HS-27A (cell line): Measurements from ENCODE around the gene CLMP.
A peak's percentile ranks its signal among the peaks of the same experiment; 100 is the strongest.

Source experiments
- DNase-seq: peaks from one replicate; pipeline ENCODE4 v3.0.0-alpha.2; 2012; ENCODE audit warnings: low read depth, missing footprints

CLMP gene

DNA sequence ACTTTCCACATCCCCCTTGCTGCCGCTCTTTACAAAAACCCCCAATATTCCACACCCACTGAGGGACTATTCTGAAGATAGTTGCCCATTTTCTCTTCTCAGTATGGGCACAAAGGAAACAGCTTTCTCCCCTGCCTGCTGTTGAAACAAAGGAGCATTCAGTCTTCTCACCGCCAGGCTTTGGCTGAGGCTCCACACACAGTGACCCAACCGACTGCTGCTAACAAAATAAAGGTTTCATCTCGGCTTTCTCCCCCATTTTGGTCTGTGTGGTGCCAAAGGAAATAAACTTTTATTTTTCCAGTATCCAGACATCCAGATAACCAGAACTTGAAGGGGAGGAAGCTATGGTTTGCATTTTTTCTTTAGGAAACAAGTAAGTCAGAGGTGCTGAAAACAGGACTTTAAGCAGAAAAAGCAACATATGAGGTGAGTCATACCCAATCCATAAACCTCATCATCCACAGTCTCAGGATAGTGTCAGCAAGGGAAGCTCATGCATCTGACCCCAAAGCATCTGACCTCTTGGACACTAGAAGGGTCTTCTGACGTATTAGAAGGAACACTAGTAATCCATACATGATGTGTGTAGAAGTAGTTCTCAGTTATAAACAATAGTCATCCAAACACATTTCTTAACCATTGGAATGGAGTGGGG is 6.4 kb downstream of the CLMP start:
- no peak for DNase-seq

GRCh38 chr11:123187665-123188507 is 7.2 kb downstream of the CLMP start:
- no peak for DNase-seq

DNA sequence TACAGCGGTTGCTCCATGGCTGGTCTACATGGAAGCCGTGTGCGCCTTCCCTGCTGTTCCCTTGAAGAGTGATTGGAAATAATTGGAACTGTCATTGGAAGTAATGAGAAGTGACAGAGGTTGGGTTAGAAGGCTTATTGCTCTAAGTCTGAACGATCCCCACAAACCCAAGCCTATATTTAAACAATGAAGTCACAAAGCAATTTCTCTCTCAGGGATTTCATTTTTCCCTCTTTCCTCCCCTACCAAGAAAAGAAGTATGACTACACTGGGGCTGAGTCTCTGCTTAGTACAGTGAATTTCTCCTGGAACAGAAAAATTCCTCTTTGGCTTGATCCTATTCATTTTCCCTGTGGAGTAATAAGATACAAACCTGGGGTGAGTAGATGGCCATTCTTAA is 7.8 kb downstream of the CLMP start:
- no peak for DNase-seq

DNA sequence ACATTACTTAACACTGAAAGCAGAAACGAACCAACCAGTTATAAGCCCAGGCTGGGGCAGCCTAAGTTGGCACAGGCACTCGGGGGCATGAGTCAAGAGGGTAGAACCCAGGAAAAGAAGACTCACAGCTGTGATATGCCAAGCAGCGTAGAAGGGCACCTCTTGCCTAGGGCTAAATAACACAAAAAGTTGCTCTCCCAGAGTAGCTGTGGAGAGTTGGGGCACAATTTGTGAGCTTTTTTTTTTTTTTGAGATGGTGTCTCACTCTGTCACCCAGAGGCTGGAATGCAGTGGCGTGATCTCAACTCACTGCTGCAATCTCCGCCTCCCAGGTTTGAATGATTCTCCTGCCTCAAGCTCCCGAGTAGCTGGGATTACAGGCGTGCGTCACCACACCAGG is 8.8 kb downstream of the CLMP start:
- no peak for DNase-seq

DNA sequence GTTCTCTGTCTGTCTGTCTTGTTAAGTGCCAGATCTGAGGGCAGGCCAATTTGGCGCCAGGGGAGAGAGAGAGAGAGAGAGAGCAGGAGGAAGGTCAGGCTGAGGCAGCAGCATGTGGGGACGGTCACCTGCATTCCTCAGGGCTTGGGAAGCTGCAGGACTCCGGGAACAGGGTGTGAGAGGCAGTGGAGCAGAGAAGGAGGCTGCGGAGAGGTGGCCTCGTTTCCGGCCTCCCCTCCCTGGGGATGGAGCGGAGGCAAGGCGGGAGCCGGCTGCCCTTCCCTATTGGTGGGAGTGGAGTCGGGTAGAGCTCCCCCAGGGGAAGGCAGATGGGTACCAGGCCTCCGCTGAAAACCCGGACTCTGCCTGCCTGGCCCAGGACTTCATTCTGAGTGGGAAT is 9.7 kb downstream of the CLMP start:
- no peak for DNase-seq

GRCh38 chr11:123184531-123184930 is 10.5 kb downstream of the CLMP start:
- no peak for DNase-seq

GRCh38 chr11:123183391-123184099 is 11.5 kb downstream of the CLMP start:
- DNase-seq: no peak

DNA sequence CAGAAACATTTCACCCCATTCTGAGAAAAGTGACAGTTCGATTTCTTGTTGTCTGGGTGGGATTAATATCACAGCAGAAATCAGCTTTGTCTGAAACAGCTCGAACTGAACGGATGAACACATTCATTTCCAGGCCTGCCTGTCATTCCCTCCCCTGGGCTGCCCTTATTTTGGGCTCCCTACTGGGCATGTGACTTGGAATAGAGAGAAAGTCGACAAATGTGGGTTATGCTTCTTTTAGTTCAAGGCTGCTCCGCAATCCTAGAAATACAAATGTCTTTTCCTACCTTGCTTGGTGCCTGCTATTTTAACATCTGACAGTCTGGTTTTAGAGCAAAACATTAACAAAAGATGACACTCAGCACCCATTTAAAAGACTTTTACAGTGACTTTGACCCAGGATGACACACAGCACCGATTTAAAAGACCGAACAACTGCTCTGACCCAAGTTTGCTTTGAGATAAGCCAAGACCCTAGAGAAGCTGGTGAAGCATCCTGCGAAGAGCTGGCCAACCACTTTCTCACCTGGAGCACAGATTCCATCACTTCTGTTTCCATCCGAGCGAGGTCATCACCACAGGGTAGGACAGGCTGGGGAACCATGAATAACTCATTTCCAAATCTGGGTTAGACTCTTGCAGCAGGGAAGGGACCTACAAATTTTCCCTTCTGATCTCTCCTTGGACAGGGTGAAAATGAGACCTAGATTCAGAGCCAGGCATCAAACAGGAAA is 13.1 kb downstream of the CLMP start:
- DNase-seq: no peak

GRCh38 chr11:123181075-123181474 is 14.0 kb downstream of the CLMP start:
- no peak for DNase-seq

- DNase-seq: no peak
Observed at GRCh38 chr11:123180574-123180973, 14.5 kb downstream of the CLMP start.

- DNase-seq: no peak
Observed at GRCh38 chr11:123180166-123180565, 14.9 kb downstream of the CLMP start.

DNA sequence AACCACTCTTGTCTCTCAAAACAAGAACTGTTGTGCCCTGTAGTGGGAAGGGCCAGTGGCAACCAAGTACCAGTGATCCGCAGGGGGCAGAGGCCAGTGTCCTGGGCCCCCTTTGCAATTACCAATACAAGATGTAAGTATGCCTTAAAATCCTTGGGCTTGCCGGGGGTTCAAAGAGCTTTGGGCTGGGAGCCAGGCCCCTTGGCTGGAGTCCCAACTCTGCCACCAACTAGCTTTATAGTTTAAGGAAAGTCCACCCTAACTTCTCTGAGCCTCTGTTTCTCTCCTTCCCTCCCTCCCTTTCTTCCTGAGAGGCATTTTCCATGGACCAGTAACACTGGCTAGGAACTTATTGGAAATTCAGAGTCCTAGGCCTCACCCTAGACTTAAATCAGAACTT is 15.5 kb downstream of the CLMP start:
- DNase-seq: no peak

GRCh38 chr11:123178186-123178585 is 16.9 kb downstream of the CLMP start:
- no peak for DNase-seq

- no peak for DNase-seq
Observed at GRCh38 chr11:123176785-123177184, 18.3 kb downstream of the CLMP start.

GRCh38 chr11:123174196-123175183 is 20.6 kb downstream of the CLMP start:
- peak; percentile 48 for DNase-seq

DNA sequence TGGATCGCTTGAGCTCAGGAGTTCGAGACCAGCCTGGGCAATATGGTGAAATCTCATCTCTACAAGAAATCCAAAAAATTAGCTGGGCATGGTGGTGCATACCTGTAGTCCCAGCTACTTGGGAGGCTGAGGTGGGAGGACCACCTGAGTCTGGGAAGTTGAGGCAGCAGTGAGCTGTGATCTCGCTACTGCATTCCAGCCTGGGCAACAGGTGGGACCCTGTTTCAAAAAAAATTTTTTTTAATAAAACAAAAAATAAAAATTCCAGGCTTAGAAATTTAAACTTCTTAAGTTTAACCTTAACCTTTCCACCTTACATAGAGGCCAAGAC is 21.2 kb downstream of the CLMP start:
- no peak for DNase-seq

DNA sequence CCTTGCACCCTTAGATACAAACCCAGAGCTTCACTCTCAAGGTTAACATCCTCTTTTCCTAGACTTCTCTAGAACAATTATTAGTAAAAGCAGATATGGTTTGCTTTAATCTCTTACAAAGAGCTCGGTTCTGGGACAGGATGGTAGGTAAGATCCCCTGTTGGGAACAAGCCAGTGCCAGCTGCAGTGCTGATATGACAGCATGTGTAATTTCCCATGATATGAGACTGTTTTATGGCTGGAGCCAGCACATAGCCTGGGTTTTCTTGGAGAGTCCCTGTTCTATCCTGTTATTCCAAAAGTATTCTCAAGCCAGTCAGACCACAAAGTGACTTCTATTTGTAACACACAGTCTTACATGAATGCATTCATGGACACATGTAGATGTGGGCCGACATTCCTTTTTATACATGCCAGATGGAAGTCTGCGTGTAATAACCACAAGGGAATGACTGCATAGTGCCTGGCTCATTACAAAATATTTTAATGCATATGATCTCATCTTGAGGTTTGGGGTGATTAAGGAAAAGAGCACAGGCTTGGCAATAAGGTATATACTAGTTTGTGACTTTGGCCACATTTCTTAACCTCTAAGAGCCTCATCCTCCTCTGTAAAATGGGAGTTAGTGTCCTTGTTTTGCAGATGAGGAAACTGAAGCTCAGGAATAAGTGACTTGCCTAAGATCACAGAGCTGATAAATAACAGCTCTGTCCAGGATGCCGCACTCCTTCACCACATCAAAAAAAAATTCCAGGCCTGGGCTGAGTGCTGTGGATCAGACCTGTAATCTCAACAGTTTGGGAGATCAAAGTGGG is 21.8 kb downstream of the CLMP start:
- peak; percentile 51 for DNase-seq

GRCh38 chr11:123170929-123171328 is 24.1 kb downstream of the CLMP start:
- DNase-seq: no peak

DNA sequence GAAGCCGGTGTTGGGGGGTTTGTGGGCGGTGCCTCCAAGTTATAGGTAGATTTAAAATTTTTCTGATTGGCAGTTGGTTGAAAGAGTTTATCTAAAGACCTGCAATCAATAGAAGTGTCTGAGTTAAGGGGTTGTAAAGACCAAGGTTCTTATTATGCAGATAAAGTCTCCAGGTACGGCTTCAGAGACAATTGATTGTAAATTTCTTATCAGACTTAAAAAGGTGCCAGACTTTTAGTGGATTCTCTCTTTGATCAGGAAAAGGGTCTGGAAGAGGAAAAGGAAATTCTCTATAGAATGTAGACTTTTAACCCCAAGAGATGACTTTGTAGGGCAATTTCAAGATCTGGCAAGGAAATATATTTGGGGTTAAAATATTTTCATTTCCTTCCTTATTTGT is 25.2 kb downstream of the CLMP start:
- DNase-seq: no peak

DNA sequence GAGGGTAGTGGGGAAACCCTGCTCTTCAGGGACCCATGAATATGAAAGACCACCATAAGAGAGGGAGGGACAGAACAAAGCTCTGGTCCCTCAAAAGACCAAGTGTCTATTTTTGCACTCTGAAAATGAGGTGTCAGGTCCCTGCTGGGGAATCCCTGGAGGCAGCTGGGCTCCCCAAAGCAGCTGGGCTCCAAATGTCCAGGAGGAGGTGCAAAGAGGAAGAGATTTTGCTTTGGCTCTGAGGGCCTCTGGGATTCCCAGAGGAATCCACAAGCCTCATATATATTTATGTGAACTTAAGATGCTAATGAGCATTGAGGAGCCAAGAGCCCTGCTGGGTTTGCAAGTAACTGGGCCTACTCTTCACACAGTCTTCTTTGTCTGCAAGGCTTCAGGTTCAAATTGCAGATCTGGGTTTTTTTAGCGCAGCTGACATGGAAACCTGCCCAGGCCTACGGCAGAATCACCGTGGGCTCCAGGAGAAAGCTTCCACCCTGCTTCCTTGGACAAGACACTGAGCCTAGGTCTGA is 26.0 kb downstream of the CLMP start:
- DNase-seq: no peak
